ENCODE measurements around the gene DYNC1H1. TPM values are rescaled to one million over a fixed set of nuclear protein-coding genes. Genes with fewer than 3 reads are reported as not detected.

DYNC1H1 gene
- total and polyA plus RNA-seq, 2 donors (not counting 1 experiment from before 2014, with no cell fraction given): 128 to 677 TPM

DNA sequence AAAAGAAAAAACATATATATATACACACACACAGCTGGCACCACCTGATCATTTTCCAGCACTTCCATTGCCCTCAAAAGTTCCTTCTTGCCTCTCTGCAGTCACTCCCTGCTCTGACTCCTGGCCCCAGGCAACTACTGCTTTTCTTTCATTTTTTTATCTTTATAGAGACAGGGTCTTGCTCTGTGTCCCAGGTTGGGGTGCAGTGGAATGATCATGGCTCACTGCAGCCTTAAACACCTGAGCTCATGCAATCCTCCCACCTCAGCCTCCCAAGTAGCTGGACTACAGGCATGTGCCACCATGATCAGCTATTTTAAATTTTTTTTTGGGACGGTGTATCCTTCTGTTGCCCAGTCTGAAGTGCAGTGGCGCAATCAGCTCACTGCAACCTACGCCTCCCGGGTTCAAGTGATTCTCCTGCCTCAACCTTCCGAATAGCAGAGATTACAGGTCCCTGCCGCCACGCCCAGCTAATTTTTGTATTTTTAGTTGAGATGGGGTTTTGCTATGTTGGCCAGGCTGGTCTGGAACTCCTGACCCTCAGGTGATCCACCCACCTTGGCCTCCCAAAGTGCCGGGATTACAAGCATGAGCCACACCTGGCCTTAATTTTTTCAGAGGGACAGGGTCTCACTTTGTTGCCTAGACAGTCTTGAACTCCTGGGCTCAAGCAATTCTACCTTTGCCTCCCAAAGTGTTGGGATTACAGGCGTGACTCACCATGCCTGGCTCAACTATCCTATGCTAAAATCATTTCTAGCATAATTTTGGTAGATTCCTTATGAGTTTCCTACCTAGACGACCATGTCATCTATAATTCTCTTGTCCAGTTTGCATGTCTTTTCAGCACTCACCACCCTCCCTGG lies 114.7 kb downstream of the DYNC1H1 start:
- no peak for TF ChIP-seq EZH2 (IDR thresholded peaks at IDR 0.05; ENCODE audit: low read length, missing control alignments)
- TF ChIP-seq, protein P1, sequence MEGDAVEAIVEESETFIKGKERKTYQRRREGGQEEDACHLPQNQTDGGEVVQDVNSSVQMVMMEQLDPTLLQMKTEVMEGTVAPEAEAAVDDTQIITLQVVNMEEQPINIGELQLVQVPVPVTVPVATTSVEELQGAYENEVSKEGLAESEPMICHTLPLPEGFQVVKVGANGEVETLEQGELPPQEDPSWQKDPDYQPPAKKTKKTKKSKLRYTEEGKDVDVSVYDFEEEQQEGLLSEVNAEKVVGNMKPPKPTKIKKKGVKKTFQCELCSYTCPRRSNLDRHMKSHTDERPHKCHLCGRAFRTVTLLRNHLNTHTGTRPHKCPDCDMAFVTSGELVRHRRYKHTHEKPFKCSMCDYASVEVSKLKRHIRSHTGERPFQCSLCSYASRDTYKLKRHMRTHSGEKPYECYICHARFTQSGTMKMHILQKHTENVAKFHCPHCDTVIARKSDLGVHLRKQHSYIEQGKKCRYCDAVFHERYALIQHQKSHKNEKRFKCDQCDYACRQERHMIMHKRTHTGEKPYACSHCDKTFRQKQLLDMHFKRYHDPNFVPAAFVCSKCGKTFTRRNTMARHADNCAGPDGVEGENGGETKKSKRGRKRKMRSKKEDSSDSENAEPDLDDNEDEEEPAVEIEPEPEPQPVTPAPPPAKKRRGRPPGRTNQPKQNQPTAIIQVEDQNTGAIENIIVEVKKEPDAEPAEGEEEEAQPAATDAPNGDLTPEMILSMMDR (conservative IDR thresholded peaks at IDR 0.05 in 1 of 2, IDR thresholded peaks at IDR 0.05 in 1 of 2; ENCODE audit: low read depth in 1 of 2, low read length in 2 of 2): no peak

DNA sequence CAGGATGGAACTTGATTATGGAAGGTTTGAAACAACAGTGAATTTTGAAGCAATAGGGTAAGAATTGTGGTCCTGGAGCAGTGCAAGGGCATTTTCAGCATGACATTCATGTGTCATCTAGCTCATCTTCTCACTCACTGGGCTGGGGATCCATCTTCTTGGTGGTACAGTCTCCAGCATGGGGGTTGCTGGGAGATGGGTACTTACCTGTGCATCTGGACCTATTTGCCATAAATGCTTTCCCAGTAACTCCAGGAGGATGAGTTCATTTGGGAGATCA lies 115.3 kb downstream of the DYNC1H1 start:
- Histone ChIP-seq H3K36me3 (ENCODE audit: control insufficient read depth, insufficient read depth, low read length) (peaks cover 32% of the 10 kb centered on the region), H3K9me3 (ENCODE audit: control insufficient read depth, insufficient read depth, low read depth, low read length) (no peaks in the 10 kb centered on the region), H3K27ac (ENCODE audit: insufficient read depth, low read length) (no peak overlapping the region), H4K20me1 (ENCODE audit: control insufficient read depth, extremely low read depth, insufficient read depth, low read length) (peaks cover 2% of the 10 kb centered on the region), H3K4me3 (replicated peaks in 1 of 4; ENCODE audit: control extremely low read depth in 1 of 4, insufficient read depth in 1 of 4, low read depth in 3 of 4, low read length in 4 of 4) (no peak overlapping the region), H3K4me2 (ENCODE audit: extremely low read depth, insufficient read depth, low read length) (no peak overlapping the region), H2AFZ (ENCODE audit: low read length) (no peak overlapping the region), H3K4me1 (ENCODE audit: control insufficient read depth, extremely low read depth, insufficient read depth, low read length) (no peaks in the 10 kb centered on the region), H3K27me3 (ENCODE audit: control insufficient read depth, insufficient read depth, low read length) (no peaks in the 10 kb centered on the region), H3K79me2 (ENCODE audit: control insufficient read depth, insufficient read depth, low read length) (peaks cover 24% of the 10 kb centered on the region), H3K9ac (ENCODE audit: insufficient read depth, low read length) (no peak overlapping the region)
- no peak for TF ChIP-seq EZH2 (IDR thresholded peaks at IDR 0.05; ENCODE audit: low read length, missing control alignments)
- no peak for DNase-seq (ENCODE audit: low read depth in 2 of 2)

More for the DNA sequence above, 114.7 kb downstream of the DYNC1H1 start:
- no peak for DNase-seq (ENCODE audit: low read depth in 2 of 2)
- Histone ChIP-seq H3K9me3 (ENCODE audit: control insufficient read depth, insufficient read depth, low read depth, low read length) (no peaks in the 10 kb centered on the region), H3K4me2 (ENCODE audit: extremely low read depth, insufficient read depth, low read length) (no peak overlapping the region), H3K27ac (ENCODE audit: insufficient read depth, low read length) (no peak overlapping the region), H3K79me2 (ENCODE audit: control insufficient read depth, insufficient read depth, low read length) (peaks cover 19% of the 10 kb centered on the region), H2AFZ (ENCODE audit: low read length) (no peak overlapping the region), H3K4me1 (ENCODE audit: control insufficient read depth, extremely low read depth, insufficient read depth, low read length) (no peaks in the 10 kb centered on the region), H3K36me3 (ENCODE audit: control insufficient read depth, insufficient read depth, low read length) (peaks cover 30% of the 10 kb centered on the region), H3K4me3 (replicated peaks in 1 of 4; ENCODE audit: control extremely low read depth in 1 of 4, insufficient read depth in 1 of 4, low read depth in 3 of 4, low read length in 4 of 4) (no peak overlapping the region), H4K20me1 (ENCODE audit: control insufficient read depth, extremely low read depth, insufficient read depth, low read length) (no peaks in the 10 kb centered on the region), H3K9ac (ENCODE audit: insufficient read depth, low read length) (no peak overlapping the region), H3K27me3 (ENCODE audit: control insufficient read depth, insufficient read depth, low read length) (no peaks in the 10 kb centered on the region)

DNA sequence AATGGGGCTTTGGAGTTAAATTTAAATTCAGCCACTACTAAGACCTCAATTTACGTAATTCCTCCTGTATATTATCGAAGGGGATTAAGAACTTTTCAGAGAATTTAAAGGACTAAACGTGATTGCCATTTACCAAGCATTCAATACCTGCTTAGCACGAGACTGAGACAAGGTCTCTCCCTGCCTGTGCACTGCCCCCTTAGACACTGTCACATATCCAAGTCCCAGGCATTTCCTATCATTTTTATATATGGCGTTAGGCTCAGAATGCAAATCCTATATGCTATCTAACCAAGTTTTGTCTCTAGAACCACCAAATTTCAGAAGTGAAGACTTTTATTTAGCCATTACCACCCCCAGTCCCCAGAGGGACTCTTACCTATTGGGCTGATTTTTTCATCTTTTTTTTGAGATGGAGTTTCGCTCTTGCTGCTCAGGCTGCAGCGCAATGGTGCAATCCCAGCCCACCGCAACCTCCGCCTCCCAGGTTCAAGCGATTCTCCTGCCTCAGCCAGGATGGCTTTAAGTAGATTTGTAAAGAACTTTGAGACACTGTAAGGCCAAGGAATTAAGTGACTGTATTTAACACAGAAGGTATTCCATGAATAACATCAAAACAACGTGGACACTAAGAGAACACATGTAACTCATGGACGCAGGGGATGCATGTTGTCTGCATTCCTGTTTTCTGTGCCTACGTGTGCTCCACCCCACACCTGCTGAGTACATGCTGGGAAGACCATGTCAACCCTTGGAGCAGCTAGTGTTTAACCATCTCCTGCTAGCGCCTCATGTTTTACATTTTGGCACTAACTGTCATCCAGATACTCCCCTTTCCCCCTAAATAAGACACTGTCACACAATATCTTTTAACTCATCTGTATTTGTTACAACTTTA lies 116.1 kb downstream of the DYNC1H1 start:
- Histone ChIP-seq H3K4me3 (replicated peaks in 1 of 4; ENCODE audit: control extremely low read depth in 1 of 4, insufficient read depth in 1 of 4, low read depth in 3 of 4, low read length in 4 of 4) (no peak overlapping the region), H4K20me1 (ENCODE audit: control insufficient read depth, extremely low read depth, insufficient read depth, low read length) (peaks cover 2% of the 10 kb centered on the region), H3K36me3 (ENCODE audit: control insufficient read depth, insufficient read depth, low read length) (peaks cover 35% of the 10 kb centered on the region), H3K79me2 (ENCODE audit: control insufficient read depth, insufficient read depth, low read length) (peaks cover 32% of the 10 kb centered on the region), H3K27me3 (ENCODE audit: control insufficient read depth, insufficient read depth, low read length) (no peaks in the 10 kb centered on the region), H2AFZ (ENCODE audit: low read length) (no peak overlapping the region), H3K9me3 (ENCODE audit: control insufficient read depth, insufficient read depth, low read depth, low read length) (no peaks in the 10 kb centered on the region), H3K4me2 (ENCODE audit: extremely low read depth, insufficient read depth, low read length) (no peak overlapping the region), H3K4me1 (ENCODE audit: control insufficient read depth, extremely low read depth, insufficient read depth, low read length) (peaks cover 2% of the 10 kb centered on the region), H3K27ac (ENCODE audit: insufficient read depth, low read length) (no peak overlapping the region), H3K9ac (ENCODE audit: insufficient read depth, low read length) (no peak overlapping the region)
- DNase-seq (ENCODE audit: low read depth in 2 of 2): no peak
- TF ChIP-seq EZH2 (IDR thresholded peaks at IDR 0.05; ENCODE audit: low read length, missing control alignments): no peak
- TF ChIP-seq, protein P1 (conservative IDR thresholded peaks at IDR 0.05 in 1 of 2, IDR thresholded peaks at IDR 0.05 in 1 of 2; ENCODE audit: low read depth in 1 of 2, low read length in 2 of 2): no peak

All from fibroblast of lung (primary cell).